Activated CD4-positive, alpha-beta T cell treated with anti-CD3 and anti-CD28 coated beads for 36 hours (primary cell): Measurements from ENCODE around the gene SLC5A10. TPM values are rescaled to one million over a fixed set of nuclear protein-coding genes. Genes with fewer than 3 reads are reported as not detected.

Source experiments
- ATAC-seq: fragments of 200-7000 bp; cut with Tn5 transposase; one replicate; pipeline ENCODE4 v1.10.0; 2021; ENCODE audit warnings: mild to moderate bottlenecking, moderate library complexity
- CTCF ChIA-PET: fragments of 350-600 bp; sonication (Branson Sonifier 250); formaldehyde crosslinking; loops from one replicate; lab custom pipeline; 2021; ENCODE audit warnings: antibody characterized with exemption; lab: Charles Lee
- POLR2A ChIA-PET: fragments of 350-600 bp; sonication (Branson Sonifier 250); formaldehyde crosslinking; loops from one replicate; lab custom pipeline; 2021; ENCODE audit warnings: antibody characterized with exemption, inconsistent platforms; lab: Charles Lee
- DNase-seq: peaks from one replicate; pipeline ENCODE4 v3.0.0-alpha.2; 2020
- H3K27ac Mint-ChIP-seq: one replicate; pipeline ENCODE4 v1.8.0; 2021; ENCODE audit warnings: mixed read lengths
- H3K27me3 Mint-ChIP-seq: one replicate; pipeline ENCODE4 v1.8.0; 2021; ENCODE audit warnings: mixed read lengths
- H3K36me3 Mint-ChIP-seq: one replicate; pipeline ENCODE4 v1.8.0; 2021; ENCODE audit warnings: low read depth, mixed read lengths
- H3K4me1 Mint-ChIP-seq: one replicate; pipeline ENCODE4 v1.8.0; 2021; ENCODE audit warnings: mixed read lengths
- H3K4me3 Mint-ChIP-seq: one replicate; pipeline ENCODE4 v1.8.0; 2021; ENCODE audit warnings: mild to moderate bottlenecking, moderate library complexity, mixed read lengths
- H3K9me3 Mint-ChIP-seq: one replicate; pipeline ENCODE4 v1.8.0; 2021; ENCODE audit warnings: low read depth, mixed read lengths
- intact Hi-C, 2 experiments: fragments of 100-400 bp; cut with DNase I in 1 of 2; cut with micrococcal nuclease in 1 of 2; formaldehyde crosslinking; loops; one replicate each; pipeline versions ENCODE4 v1.14.2 to v1.15.1; 2022 to 2024; cut with DNase I, micrococcal nuclease
- total RNA-seq, 2 experiments: library from RNA; stranded (reverse); gene quantifications; one replicate each; pipeline ENCODE4 v1.2.3, GENCODE V29; 2021

The SLC5A10 gene
- total RNA-seq: not detected

DNA sequence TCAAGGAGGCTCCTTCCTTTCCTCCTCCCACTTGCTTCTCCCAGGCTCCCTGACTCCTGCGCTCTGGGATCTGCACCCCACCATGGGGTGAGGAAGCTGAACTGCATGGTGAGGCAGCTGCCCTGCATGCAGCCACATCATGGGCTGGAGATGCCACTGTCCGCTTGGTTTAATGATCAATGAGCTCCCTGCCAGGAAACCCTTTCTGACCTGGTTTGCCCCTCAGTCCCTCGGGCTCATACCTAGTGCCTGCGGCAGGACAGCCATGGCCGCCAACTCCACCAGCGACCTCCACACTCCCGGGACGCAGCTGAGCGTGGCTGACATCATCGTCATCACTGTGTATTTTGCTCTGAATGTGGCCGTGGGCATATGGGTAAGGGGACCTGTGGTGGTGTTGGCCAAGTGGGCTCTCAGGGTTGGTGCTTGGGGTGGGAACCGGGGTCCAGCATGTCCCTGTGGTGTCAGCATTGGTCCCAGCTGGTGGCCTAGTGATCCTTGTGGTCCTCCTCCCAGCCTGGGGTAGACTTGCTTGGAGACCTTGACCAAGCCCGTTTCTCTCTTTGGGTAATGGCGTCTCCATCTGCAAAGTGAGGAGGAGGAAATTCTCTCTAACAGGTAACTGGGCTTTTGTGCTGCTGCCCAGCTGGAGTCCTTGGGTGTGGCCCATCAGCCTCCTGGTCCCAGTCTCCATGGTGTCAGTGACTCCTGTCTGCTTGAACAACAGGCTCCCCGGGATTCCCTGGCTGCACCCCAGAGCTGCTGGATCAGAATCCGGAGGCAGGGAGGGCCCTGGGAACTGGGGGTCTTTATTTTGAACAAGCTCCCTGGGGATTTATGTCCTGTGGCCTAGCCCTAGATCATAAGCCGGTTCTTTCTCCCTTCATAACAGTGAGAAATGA is at the start of gene SLC5A10:
SLC5A10 (plus strand) TSS at position 225 of the 902 bp plus-strand sequence; CDS start at position 266, 41 bp downstream.
- H3K4me1 Mint-ChIP-seq: peaks cover 28% of the 10 kb centered on the region
- ChIA-PET CTCF (interaction anchor here (0.5 to 0.7 kb wide), 2 partner anchors 9 to 30 kb away, joined by 3 read pairs; no protein-coding TSS in a partner anchor), POLR2A (no interaction called here)
- intact Hi-C loops: no loop called here
- no peak within 1 kb of the TSS for H3K27ac Mint-ChIP-seq
- no peak for DNase-seq
- no peak for ATAC-seq
- no peaks in the 10 kb centered on the region for H3K27me3 Mint-ChIP-seq
- H3K9me3 Mint-ChIP-seq: no peaks in the 10 kb centered on the region
- H3K36me3 Mint-ChIP-seq: no peaks in the 10 kb centered on the region
- no peak within 1 kb of the TSS for H3K4me3 Mint-ChIP-seq

DNA sequence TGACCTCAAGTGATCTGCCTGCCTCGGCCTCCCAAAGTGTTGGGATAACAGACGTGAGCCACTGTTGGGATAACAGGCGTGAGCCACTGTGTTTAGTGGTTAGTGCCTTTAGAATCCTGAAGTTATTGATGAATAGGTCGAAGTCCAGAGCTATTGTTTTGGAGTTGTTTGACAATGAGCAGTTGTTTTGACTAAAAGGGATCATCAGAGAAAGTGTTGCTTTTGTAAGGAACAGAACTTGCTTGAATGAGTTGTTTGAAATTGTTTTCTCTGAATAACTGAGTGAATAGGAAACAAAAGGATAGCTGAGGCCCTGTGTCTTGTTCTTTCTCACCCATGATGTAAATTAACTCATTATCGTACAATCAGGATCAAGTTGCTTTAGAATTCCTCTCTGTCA is 47.5 kb upstream of the SLC5A10 start:
- Mint-ChIP-seq H3K27ac (no peak overlapping the region), H3K36me3 (peaks cover 34% of the 10 kb centered on the region), H3K4me3 (no peak overlapping the region), H3K4me1 (peaks cover 35% of the 10 kb centered on the region), H3K27me3 (no peaks in the 10 kb centered on the region), H3K9me3 (no peaks in the 10 kb centered on the region)
- DNase-seq (no peak), ATAC-seq (no peak)
- ChIA-PET CTCF (interaction anchor here (1.1 kb wide), 1 partner anchor 57 kb away, joined by 3 read pairs; no protein-coding TSS in a partner anchor), POLR2A (no interaction called here)
- intact Hi-C loops: no loop called here

DNA sequence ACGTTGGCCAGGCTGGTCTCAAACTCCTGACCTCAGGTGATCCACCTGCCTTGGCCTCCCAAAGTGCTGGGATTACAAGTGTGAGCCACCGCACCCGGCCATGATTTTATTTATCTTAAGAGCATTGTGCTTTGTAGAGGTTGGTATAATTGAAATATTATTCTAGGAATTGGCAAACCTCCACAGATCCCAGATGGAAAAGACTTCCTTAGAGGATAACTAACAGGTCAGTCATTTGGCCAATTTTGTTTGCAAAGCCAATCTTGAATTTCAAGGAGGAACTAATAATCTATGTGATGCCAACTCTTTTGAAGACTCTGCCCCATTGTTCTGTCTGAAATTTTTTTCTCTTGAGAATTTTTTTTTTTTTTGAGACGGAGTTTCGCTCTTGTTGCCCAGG is 46.7 kb upstream of the SLC5A10 start:
- intact Hi-C loops: no loop called here

DNA sequence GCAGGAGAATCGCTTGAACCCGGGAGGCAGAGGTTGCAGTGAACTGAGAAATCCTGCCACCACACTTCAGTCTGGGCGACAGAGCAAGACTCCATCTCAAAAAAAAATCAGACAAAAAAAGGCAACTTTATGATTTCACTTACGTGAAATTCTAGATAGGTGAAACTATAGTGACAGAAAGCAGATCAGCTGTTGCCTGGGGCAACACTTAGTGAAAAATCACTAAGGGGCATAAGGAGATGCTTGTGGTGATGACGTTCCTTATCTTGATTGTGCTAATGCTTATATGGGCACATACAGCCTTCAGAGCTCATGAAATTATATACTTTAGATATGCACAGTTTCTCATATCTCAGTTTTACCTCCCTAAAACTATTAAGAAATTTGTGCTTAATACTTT is 41.6 kb upstream of the SLC5A10 start:
- intact Hi-C loops: loop anchor here in 1 of 2 experiments (10.0 kb wide), 1 partner anchor 114 kb away; no protein-coding TSS in a partner anchor
- H3K36me3 Mint-ChIP-seq: peaks cover 30% of the 10 kb centered on the region
- no peak overlapping the region for H3K27ac Mint-ChIP-seq
- H3K9me3 Mint-ChIP-seq: no peaks in the 10 kb centered on the region
- no peaks in the 10 kb centered on the region for H3K27me3 Mint-ChIP-seq
- POLR2A ChIA-PET: no interaction called here
- H3K4me1 Mint-ChIP-seq: no peaks in the 10 kb centered on the region
- DNase-seq (no peak), ATAC-seq (no peak)
- CTCF ChIA-PET: no interaction called here
- H3K4me3 Mint-ChIP-seq: no peak overlapping the region

More for the DNA sequence above, 46.7 kb upstream of the SLC5A10 start:
- ChIA-PET CTCF (no interaction called here), POLR2A (no interaction called here)
- Mint-ChIP-seq H3K4me1 (peaks cover 33% of the 10 kb centered on the region), H3K27ac (no peak overlapping the region), H3K4me3 (no peak overlapping the region), H3K36me3 (peaks cover 35% of the 10 kb centered on the region), H3K27me3 (no peaks in the 10 kb centered on the region), H3K9me3 (no peaks in the 10 kb centered on the region)
- ATAC-seq: no peak
- DNase-seq: no peak

DNA sequence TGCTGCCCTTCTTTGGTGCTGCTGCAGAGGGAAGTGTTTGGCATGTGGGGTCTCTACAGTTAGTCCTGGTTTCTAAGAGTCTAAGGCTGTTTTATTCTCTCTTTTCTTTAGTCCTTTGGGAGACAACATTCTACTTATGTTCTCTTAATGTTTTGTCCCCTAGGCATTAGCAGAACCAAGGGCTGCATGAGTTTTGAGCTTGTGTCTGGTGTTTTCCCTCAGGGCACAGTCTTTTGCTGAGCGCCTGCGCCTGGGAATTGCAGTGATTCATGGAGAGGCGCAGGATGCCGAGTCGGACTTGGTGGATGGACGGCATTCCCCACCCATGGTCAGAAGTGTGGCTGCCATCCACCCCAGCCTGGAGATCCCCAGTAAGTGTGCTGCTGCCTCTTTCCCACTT is 41.1 kb upstream of the SLC5A10 start:
- Mint-ChIP-seq H3K9me3 (no peaks in the 10 kb centered on the region), H3K27ac (no peak overlapping the region), H3K4me3 (no peak overlapping the region), H3K27me3 (no peaks in the 10 kb centered on the region), H3K36me3 (peaks cover 35% of the 10 kb centered on the region), H3K4me1 (no peaks in the 10 kb centered on the region)
- intact Hi-C loops: loop anchor here in 1 of 2 experiments (10.0 kb wide), 1 partner anchor 114 kb away; no protein-coding TSS in a partner anchor
- ATAC-seq (no peak), DNase-seq (no peak)
- POLR2A ChIA-PET: no interaction called here
- CTCF ChIA-PET: no interaction called here

DNA sequence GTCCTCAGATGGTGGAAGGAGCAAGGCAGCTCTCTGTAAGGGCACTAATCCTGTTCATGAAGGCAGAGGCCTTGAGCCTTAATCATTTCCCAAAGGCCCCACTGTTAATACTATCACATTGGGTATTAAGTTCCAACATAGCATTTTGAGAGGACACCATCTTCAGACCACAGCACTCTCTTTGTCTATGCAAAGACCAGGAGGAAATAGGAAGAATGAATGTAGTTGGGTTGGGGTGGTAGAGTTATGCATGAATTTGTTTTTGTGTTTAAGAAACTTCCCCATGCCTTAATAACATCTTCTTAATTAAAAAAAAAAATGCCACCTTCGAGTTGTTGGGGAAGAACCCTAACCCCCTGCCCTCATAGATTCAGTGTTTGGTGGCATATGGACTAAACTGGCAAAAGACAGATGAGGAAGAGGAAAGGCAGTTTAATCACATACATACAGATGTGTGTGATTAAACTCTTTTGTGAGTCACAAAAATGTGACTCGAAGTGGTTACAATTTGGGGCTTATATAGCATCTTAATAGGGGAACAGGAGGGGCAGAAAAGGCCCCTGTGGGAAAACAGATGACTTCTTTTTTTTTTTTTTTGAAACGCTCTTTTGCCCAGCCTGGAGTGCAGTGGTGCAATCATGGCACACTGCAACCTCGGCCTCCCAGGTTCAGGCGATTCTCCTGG is 35.0 kb upstream of the SLC5A10 start:
- ATAC-seq (no peak), DNase-seq (no peak)
- POLR2A ChIA-PET: no interaction called here
- H3K4me1 Mint-ChIP-seq: peaks cover 43% of the 10 kb centered on the region
- H3K27me3 Mint-ChIP-seq: no peaks in the 10 kb centered on the region
- CTCF ChIA-PET: no interaction called here
- no peak overlapping the region for H3K27ac Mint-ChIP-seq
- no peak overlapping the region for H3K4me3 Mint-ChIP-seq
- intact Hi-C loops: loop anchor here in 1 of 2 experiments (10.0 kb wide), 1 partner anchor 108 kb away; no protein-coding TSS in a partner anchor
- H3K36me3 Mint-ChIP-seq: peaks cover 57% of the 10 kb centered on the region
- H3K9me3 Mint-ChIP-seq: no peaks in the 10 kb centered on the region

DNA sequence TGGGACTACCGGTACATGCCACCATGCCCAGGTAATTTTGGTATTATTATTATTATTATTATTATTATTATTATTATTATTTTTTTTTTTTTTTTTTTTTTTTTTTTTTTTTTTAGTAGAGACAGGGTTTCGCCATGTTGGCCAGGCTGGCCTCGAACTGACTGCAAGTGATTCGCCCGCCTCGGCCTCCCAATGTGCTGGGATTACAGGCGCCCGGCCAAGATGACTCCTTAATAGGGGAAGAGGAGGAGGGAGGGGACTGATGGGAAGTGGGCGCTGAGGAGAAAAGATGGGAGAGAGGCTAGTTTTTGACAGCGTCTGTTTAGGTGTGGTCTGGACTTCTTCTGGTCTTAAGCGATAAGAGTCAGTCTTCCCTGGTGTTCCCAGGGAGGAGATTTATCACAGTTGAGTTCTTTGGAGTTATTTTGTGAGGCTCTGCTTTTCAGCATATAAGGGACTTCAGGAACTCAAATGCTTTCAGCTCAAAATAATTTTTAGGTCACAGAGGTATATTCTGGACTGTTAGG is 34.4 kb upstream of the SLC5A10 start:
- DNase-seq (no peak), ATAC-seq (no peak)
- Mint-ChIP-seq H3K36me3 (peaks cover 51% of the 10 kb centered on the region), H3K9me3 (no peaks in the 10 kb centered on the region), H3K4me1 (peaks cover 47% of the 10 kb centered on the region), H3K4me3 (no peak overlapping the region), H3K27ac (no peak overlapping the region), H3K27me3 (no peaks in the 10 kb centered on the region)
- ChIA-PET POLR2A (no interaction called here), CTCF (no interaction called here)
- intact Hi-C loops: loop anchor here in 1 of 2 experiments (10.0 kb wide), 1 partner anchor 107 kb away; no protein-coding TSS in a partner anchor

DNA sequence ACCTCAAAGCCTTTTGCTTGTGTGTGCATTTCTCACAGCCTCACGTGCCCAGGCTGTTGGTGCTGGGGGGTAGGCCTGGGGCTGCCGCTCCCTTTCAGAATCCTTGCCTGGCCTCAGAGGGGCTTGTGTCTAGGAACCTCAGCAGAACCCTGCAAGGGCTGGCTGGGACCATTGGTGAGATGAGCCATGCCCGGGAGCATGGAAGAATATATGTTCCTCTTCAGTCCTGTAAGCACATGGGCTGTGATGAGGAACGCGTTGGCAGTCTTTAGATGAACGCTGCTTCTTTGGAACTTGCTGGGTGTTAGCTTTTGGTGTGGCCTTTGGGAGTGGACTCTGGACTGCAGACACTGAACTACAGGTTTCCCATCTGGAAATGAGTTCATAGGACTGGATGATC is 32.0 kb upstream of the SLC5A10 start:
- Mint-ChIP-seq H3K36me3 (peaks cover 44% of the 10 kb centered on the region), H3K4me1 (peaks cover 53% of the 10 kb centered on the region), H3K27me3 (no peaks in the 10 kb centered on the region), H3K9me3 (no peaks in the 10 kb centered on the region), H3K27ac (peak overlapping the region; percentile 26), H3K4me3 (no peak overlapping the region)
- intact Hi-C loops: loop anchor here in 1 of 2 experiments (10.0 kb wide), 1 partner anchor 105 kb away; no protein-coding TSS in a partner anchor
- CTCF ChIA-PET: no interaction called here
- no peak for ATAC-seq
- POLR2A ChIA-PET: no interaction called here
- no peak for DNase-seq

DNA sequence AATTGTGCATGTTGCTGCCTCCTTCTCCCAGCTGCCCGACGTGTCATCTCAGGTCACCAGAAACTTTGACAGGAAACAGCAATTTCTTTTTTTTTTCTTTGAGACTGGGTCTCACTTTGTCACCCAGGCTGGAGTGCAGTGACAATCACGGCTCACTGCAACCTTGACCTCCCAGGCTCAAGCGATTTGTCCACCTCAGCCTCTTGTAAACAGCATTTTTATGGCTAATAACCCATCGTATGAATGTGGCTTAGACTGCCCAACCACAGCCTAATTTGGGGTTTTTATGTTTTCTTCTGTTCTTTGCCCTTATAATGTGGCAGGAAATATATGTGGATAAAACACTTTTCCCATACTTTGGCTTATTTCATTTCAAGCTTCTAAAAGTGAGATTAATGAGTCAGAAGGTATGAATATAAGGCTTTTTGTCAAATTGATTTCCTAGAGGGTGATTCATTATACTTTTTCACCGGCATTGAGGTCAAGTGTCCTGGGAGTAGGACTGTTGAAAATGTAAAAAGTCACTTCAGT is 31.0 kb upstream of the SLC5A10 start:
- ChIA-PET POLR2A (no interaction called here), CTCF (no interaction called here)
- intact Hi-C loops: loop anchor here (1.0 kb wide), 2 partner anchors 20 to 61 kb away; no protein-coding TSS in a partner anchor
- ATAC-seq (peak; percentile 42), DNase-seq (peak; percentile 36)
- Mint-ChIP-seq H3K27ac (peak overlapping the region; percentile 57), H3K36me3 (peaks cover 43% of the 10 kb centered on the region), H3K27me3 (no peaks in the 10 kb centered on the region), H3K9me3 (no peaks in the 10 kb centered on the region), H3K4me3 (peak overlapping the region; percentile 26), H3K4me1 (peaks cover 62% of the 10 kb centered on the region)

DNA sequence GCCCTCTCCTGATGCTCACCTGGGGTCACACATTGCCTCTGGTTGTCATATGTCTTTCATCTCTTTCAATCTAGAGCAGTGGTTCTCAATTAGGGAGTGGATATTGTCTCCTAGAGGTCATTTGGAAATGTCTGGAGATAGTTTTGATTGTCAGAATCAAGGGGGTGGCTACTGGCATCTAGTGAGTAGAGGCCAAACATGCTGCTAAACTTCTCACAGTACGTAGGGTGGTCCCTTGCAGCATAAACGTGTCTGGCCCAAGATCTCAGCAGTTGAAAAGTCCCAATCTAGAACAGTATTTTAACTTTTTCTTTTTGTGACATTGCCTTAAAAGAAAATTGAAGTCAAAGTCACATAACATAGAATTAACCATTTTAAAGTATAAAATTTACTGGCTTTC is 30.5 kb upstream of the SLC5A10 start:
- no peaks in the 10 kb centered on the region for H3K9me3 Mint-ChIP-seq
- intact Hi-C loops: loop anchor here (1.0 kb wide), 2 partner anchors 20 to 61 kb away; no protein-coding TSS in a partner anchor
- CTCF ChIA-PET: no interaction called here
- ATAC-seq (no peak), DNase-seq (no peak)
- H3K4me3 Mint-ChIP-seq: peak overlapping the region; percentile 26
- POLR2A ChIA-PET: no interaction called here
- no peaks in the 10 kb centered on the region for H3K27me3 Mint-ChIP-seq
- peaks cover 65% of the 10 kb centered on the region for H3K4me1 Mint-ChIP-seq
- H3K27ac Mint-ChIP-seq: peak overlapping the region; percentile 57
- peaks cover 39% of the 10 kb centered on the region for H3K36me3 Mint-ChIP-seq

DNA sequence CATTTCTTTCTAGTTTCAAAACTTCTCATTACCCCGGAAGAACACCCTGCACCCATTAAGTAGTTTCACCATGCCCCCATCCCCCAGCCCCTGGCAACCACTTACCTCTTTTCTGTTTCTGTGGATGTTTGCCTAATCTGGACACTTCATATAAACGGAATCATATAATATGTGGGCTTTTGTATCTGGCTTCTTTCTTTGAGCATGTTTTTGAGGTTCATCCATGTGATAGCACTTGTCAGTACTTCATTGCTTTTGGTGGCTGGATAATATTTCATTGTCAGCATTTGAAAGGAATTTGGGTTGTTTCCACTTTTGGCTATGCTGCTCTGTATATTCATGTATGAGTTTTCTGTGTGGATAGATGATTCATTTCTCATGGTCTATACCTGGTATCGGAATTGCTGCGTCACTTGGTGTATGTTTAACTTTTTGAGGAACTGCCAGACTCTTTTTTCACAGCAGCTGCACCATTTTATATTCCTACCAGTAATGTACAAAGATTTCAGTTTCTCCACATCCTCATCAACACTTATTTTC is 30.0 kb upstream of the SLC5A10 start:
- Mint-ChIP-seq H3K4me1 (peaks cover 64% of the 10 kb centered on the region), H3K27me3 (no peaks in the 10 kb centered on the region), H3K27ac (peak overlapping the region; percentile 57), H3K9me3 (no peaks in the 10 kb centered on the region), H3K36me3 (peaks cover 38% of the 10 kb centered on the region), H3K4me3 (peak overlapping the region; percentile 22)
- DNase-seq (peak; percentile 59), ATAC-seq (peak; percentile 73)
- intact Hi-C loops: loop anchor here (1.0 kb wide), 2 partner anchors 21 to 62 kb away; no protein-coding TSS in a partner anchor
- ChIA-PET POLR2A (no interaction called here), CTCF (interaction anchor here (0.5 to 0.9 kb wide), 2 partner anchors 31 to 58 kb away, joined by 3 to 4 read pairs; no protein-coding TSS in a partner anchor)
